NT2/D1 (cell line): ENCODE measurements around the gene CFAP97D1.

Experiments
- SUZ12 ChIP-seq: IDR thresholded peaks from 2 replicates; pipeline ENCODE4 v1.6.1; 2011; ENCODE audit not compliant: insufficient read length, insufficient read depth; ENCODE audit errors: extremely low read depth
- YY1 ChIP-seq: IDR thresholded peaks from 2 replicates; pipeline ENCODE4 v1.6.1; 2011; ENCODE audit not compliant: insufficient read length, insufficient read depth
- ZNF274 ChIP-seq: IDR thresholded peaks from 2 replicates; pipeline ENCODE4 v1.6.1; 2011; ENCODE audit warnings: mild to moderate bottlenecking, low read depth, low read length

DNA sequence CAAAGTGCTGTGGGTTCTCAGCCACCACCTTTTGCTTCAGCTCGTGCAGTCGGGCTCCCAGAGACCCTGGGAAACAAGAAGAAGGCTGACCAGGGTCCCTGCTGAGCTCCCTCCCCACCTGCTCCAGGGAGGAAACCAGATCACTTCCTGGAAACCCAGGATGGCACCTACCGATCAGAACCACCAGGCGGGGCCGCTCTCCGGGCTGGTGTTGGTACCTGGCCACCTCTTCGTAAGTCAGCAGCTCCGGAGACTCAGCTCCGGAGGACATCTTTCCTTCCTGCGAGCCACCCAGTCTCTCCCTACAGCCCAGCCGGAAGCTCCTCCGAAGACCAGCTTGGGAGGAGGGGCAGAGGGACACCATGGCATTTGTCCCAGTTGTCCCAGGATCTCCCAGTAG lies 33.8 kb downstream of the CFAP97D1 start:
- no peak for TF ChIP-seq SUZ12
- no peak for TF ChIP-seq YY1
- no peak for TF ChIP-seq ZNF274
